GM12875 (cell line): ENCODE measurements around the gene PHKG1.
"Not testable (repeated sequence)": the region's sequence is repeated elsewhere in the genome, so short reads cannot be mapped to it uniquely, and the experiment has no call there.

Experiments used
- H3K4me3 ChIP-seq: one replicate; pipeline ENCODE4 v1.5.1; 2011; ENCODE audit warnings: low read depth, low read length, control low read depth
- TF ChIP-seq, protein P1 (sequence below): IDR thresholded peaks from 2 replicates; pipeline ENCODE4 v1.5.1; 2011; ENCODE audit warnings: low read depth, mild to moderate bottlenecking, control low read depth, inconsistent platforms, low read length, moderate library complexity, borderline replicate concordance; ENCODE audit not compliant: insufficient read depth

PHKG1 gene

DNA sequence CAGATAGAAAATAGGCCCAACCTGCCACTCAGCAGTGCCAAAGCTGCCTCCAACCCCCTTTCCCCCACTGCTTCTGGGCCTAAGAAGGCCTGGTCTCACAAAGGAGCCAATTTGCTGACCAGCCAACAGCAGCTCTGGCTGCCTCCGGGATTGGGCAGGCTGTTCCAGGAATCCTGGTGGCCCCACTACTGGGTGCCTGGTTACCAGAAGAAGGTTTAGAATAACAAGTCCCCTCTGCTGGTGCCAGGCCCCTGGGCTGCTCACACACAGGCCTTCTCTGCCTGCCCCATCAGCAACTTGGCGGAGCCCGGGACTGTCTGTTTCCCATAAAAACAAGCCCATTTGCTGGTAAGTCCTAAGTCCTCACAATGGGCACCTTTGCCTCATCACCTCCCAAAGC, 1.2 kb downstream of the PHKG1 start:
- H3K4me3 ChIP-seq = no peak overlapping the region
- TF ChIP-seq, protein P1, sequence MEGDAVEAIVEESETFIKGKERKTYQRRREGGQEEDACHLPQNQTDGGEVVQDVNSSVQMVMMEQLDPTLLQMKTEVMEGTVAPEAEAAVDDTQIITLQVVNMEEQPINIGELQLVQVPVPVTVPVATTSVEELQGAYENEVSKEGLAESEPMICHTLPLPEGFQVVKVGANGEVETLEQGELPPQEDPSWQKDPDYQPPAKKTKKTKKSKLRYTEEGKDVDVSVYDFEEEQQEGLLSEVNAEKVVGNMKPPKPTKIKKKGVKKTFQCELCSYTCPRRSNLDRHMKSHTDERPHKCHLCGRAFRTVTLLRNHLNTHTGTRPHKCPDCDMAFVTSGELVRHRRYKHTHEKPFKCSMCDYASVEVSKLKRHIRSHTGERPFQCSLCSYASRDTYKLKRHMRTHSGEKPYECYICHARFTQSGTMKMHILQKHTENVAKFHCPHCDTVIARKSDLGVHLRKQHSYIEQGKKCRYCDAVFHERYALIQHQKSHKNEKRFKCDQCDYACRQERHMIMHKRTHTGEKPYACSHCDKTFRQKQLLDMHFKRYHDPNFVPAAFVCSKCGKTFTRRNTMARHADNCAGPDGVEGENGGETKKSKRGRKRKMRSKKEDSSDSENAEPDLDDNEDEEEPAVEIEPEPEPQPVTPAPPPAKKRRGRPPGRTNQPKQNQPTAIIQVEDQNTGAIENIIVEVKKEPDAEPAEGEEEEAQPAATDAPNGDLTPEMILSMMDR = no peak

DNA sequence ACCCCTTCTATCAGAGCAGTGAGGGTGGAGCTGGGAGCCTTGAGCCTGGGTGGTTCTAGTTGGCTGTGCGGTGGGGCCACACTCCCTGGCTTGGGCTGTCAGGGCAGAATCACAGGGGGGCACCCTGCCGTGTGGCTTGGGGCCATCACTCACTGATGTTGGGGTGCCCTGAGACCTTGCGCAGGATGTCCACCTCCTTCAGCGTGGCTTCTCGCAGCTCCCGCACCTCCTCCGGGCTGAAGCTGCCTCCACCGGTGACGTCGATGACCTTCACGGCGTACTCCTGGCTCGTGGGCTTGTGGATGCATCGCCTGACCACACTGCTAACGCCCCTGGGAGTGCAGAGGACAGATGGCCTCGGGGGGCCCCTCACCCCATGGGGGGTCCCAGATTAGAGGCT, 5.3 kb downstream of the PHKG1 start:
- TF ChIP-seq, protein P1 = no peak

DNA sequence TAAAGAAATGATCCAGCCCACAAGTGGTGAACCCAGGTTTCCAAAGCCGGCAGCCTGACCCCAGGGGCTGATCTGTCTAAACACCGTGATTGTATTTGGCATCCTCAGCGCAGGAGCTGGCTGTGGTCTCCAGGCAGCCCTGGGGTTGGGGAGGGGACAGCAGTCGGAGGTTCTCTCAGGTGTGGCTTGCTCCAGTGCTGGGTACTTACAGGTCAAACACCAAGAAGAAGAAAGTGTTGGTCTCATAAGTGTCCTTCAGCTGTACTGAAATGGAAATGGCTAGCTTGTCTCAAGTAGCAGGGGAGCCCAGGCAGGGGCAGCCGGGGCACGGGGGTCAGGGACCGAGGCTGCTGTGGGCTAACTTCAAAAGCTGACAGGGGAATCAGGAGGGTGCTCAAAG, 6.0 kb downstream of the PHKG1 start:
- TF ChIP-seq, protein P1 = no peak
- H3K4me3 ChIP-seq = no peak overlapping the region

More for the DNA sequence above, 5.3 kb downstream of the PHKG1 start:
- H3K4me3 ChIP-seq = no peak overlapping the region

DNA sequence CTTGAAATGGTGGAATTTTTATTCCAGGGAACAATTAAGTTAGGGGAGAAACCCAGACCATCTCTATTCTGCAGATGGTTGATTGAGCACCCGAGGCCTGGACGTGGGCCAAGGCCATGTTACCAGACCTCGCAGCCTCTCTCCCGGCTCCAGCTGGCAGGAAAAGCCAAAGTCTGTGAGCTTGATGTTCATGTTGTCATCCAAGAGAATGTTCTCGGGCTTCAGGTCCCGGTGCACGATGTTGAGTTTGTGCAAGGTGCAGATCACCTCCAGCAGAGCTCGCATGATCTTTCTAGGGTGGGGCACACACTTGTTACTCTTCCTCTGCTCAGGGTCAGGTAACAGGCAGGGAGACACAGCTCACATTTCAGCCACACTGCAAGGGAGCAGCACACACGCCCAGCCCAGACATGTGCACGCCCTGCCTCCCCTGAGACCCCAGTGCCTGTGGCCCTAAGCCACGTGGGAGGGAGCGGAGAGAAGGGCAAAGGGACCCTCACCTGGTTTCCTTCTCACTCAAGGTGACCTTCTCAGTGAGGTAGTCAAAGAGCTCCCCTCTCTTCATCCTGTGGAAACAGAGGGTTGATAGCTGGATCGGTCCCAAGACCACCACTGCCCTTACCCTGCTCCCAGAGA, 9.5 kb downstream of the PHKG1 start:
- TF ChIP-seq, protein P1 = no peak
- H3K4me3 ChIP-seq = no peak overlapping the region

DNA sequence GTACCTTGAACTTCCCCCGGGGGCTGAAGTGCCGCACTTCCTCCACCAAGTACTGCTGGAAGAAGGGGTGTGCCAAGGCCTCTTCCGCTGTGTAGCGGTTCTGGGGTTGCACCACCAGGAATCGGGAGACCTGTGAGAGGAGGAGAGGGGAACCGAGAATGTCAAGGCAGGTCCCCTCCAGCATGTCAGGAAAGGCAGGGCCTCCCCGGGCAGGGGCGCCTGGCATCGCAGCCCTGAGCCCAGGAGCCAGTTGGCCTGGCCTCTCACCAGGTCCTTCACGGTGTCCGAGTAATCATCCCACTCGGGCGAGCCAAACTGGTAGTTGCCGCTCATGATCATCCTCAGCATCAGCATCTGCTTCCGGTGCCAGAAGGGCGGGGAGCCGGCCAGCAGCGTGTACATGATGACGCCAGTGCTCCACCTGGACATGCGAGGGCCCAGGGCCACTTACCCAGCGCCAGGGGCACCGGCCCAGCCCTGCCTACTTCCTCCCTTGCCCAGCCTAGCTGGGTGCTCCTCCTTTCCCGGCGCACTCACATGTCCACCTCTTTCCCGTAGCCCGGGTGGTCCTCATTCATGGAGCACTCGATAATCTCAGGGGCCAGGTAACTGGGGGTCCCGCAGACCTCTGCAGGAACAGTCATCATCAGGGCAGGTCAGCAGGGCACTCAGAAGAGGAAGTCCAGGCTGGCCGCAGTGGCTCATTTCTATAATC, 11.0 kb downstream of the PHKG1 start:
- TF ChIP-seq, protein P1 = no peak
- H3K4me3 ChIP-seq = no peak overlapping the region

DNA sequence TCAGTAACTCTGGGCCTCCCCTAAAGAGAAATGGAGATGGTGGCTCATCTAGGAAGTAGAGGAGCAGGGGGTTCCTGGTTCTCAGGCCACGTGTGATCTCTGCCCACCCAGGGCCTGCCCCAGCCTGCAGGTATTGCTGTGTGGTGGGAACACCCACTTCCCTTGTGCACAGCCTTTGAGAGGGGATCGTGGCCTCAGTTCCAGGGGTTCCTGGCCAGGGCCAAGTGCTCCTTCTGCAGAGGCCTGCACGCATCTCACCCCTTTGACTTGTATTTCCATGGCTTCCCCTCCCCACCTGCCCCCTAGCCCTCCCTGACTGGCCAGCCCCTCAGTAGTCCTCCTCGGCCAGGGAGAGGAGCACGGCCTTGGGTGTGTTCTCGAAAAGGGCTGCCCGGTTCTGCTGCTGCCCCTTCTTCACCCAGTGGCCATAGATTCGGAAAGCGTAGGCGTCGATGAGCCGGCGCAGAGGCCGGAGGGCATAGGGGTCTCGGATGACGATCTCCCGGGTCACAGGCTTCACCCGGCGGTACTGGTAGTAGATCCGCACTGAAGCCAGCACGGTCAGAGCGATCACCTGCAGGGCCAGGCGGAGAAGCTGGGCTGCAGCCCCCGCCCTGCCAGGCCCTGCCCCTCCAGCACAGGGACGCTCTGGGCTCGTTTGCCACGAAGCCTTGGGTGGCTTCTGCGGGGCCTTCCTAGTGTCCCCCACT, 11.9 kb downstream of the PHKG1 start:
- not testable (repeated sequence) for H3K4me3 ChIP-seq

DNA sequence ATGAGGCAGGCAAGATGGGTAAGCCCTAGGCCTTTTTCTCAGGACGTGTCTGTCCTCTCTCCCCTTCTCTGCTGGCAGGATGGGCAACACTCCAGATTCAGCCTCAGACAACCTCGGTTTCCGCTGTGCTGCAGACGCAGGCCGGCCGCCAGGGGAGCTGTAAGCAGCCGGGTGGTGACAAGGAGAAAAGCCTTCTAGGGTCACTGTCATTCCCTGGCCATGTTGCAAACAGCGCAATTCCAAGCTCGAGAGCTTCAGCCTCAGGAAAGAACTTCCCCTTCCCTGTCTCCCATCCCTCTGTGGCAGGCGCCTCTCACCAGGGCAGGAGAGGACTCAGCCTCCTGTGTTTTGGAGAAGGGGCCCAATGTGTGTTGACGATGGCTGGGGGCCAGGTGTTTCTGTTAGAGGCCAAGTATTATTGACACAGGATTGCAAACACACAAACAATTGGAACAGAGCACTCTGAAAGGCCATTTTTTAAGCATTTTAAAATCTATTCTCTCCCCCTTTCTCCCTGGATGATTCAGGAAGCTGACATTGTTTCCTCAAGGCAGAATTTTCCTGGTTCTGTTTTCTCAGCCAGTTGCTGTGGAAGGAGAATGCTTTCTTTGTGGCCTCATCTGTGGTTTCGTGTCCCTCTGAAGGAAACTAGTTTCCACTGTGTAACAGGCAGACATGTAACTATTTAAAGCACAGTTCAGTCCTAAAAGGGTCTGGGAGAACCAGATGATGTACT, 13.1 kb downstream of the PHKG1 start:
- H3K4me3 ChIP-seq = no peak overlapping the region
- TF ChIP-seq, protein P1 = no peak
